Measurements from ENCODE around the gene NISCH. TPM values are rescaled to one million over a fixed set of nuclear protein-coding genes. Genes with fewer than 3 reads are reported as not detected.

NISCH gene
- total RNA-seq, 1 experiment from 2014 or later = 104 TPM

GRCh38 chr3:52514576-52514975 lies 59.2 kb downstream of the NISCH start:
- H3K4ac ChIP-seq (ENCODE audit: low read depth, low read length) = no peak overlapping the region
- H3K27ac ChIP-seq (ENCODE audit: insufficient read length, low read depth, low read length) = no peak overlapping the region
- DNase-seq = no peak
- H3K4me2 ChIP-seq (ENCODE audit: insufficient read depth, insufficient read length, low read length) = no peak overlapping the region
- no peak overlapping the region for H2BK15ac ChIP-seq (ENCODE audit: low read depth, low read length)
- H3K79me2 ChIP-seq (ENCODE audit: insufficient read depth, low read length) = no peaks in the 10 kb centered on the region
- H3K36me3 Mint-ChIP-seq (ENCODE audit: insufficient read depth in 1 of 3, low read depth in 3 of 3) = no peaks in the 10 kb centered on the region
- H3K79me1 ChIP-seq (ENCODE audit: insufficient read depth, low read depth, low read length, poor library complexity, severe bottlenecking) = no peaks in the 10 kb centered on the region
- H3K23ac ChIP-seq (ENCODE audit: insufficient read length, low read depth, low read length) = no peak overlapping the region
- no peak overlapping the region for H3K4me3 Mint-ChIP-seq
- H3K4me1 Mint-ChIP-seq = peaks cover 7 to 9% of the 10 kb centered on the region in 2 experiments
- H3K18ac ChIP-seq (ENCODE audit: insufficient read length, low read depth, low read length) = no peak overlapping the region
- H3K27ac Mint-ChIP-seq = no peak overlapping the region
- no peak overlapping the region for H2BK120ac ChIP-seq (ENCODE audit: low read depth, low read length, poor library complexity, severe bottlenecking)
- H4K91ac ChIP-seq (ENCODE audit: insufficient read length, low read depth, low read length) = no peak overlapping the region
- H3T11ph ChIP-seq (ENCODE audit: low read length) = no peak overlapping the region
- peaks cover 6% of the 10 kb centered on the region for H4K20me1 ChIP-seq (ENCODE audit: control insufficient read depth, insufficient read depth, insufficient read length)
- no peak overlapping the region for H3K56ac ChIP-seq (ENCODE audit: insufficient read length, low read depth, low read length)
- H3K9me3 ChIP-seq (ENCODE audit: control insufficient read depth, low read depth, low read length) = no peaks in the 10 kb centered on the region
- H3K27me3 ChIP-seq (ENCODE audit: insufficient read depth, low read length) = no peaks in the 10 kb centered on the region
- no CpG with 5 or more reads among the region's 11 CpGs for WGBS (ENCODE audit: extremely low coverage, insufficient read length, low lambda C conversion rate)
- H3K23me2 ChIP-seq (ENCODE audit: insufficient read length, low read depth, low read length, poor library complexity, severe bottlenecking) = no peaks in the 10 kb centered on the region
- no peaks in the 10 kb centered on the region for H3K4me1 ChIP-seq (ENCODE audit: insufficient read depth, low read length)
- H3K14ac ChIP-seq (ENCODE audit: insufficient read depth, low read length) = no peak overlapping the region
- no peaks in the 10 kb centered on the region; a peak in 1 of 5 replicates for H3K9me3 Mint-ChIP-seq
- no peak overlapping the region for H2AFZ ChIP-seq (ENCODE audit: low read length)
- H3K9ac ChIP-seq (ENCODE audit: extremely low read depth, insufficient read length, low read length) = no peak overlapping the region
- no peak overlapping the region for H4K8ac ChIP-seq (replicated peaks; ENCODE audit: insufficient read length, low read depth, low read length)
- TF ChIP-seq, protein P1, sequence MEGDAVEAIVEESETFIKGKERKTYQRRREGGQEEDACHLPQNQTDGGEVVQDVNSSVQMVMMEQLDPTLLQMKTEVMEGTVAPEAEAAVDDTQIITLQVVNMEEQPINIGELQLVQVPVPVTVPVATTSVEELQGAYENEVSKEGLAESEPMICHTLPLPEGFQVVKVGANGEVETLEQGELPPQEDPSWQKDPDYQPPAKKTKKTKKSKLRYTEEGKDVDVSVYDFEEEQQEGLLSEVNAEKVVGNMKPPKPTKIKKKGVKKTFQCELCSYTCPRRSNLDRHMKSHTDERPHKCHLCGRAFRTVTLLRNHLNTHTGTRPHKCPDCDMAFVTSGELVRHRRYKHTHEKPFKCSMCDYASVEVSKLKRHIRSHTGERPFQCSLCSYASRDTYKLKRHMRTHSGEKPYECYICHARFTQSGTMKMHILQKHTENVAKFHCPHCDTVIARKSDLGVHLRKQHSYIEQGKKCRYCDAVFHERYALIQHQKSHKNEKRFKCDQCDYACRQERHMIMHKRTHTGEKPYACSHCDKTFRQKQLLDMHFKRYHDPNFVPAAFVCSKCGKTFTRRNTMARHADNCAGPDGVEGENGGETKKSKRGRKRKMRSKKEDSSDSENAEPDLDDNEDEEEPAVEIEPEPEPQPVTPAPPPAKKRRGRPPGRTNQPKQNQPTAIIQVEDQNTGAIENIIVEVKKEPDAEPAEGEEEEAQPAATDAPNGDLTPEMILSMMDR (conservative IDR thresholded peaks at IDR 0.05) = no peak
- H3K27me3 Mint-ChIP-seq (ENCODE audit: low read depth) = peaks cover 4% of the 10 kb centered on the region
- H2BK12ac ChIP-seq (ENCODE audit: insufficient read length, low read depth, low read length) = no peak overlapping the region
- no peak overlapping the region for H2BK20ac ChIP-seq (ENCODE audit: low read depth, low read length, poor library complexity, severe bottlenecking)
- no peak overlapping the region for H4K5ac ChIP-seq (ENCODE audit: insufficient read length, low read depth, low read length)
- H2BK5ac ChIP-seq (ENCODE audit: insufficient read length, low read length) = no peak overlapping the region
- H2AK5ac ChIP-seq (ENCODE audit: insufficient read length, low read length) = no peak overlapping the region

All from H9 (cell line).